Neutrophil (primary cell): ENCODE results near the gene SCRN3.
A peak's percentile ranks its signal among the peaks of the same experiment; 100 is the strongest.

Source experiments
- H3K27ac ChIP-seq: fragments of 200-600 bp; sonication (generic); 2 replicates; pipeline ENCODE4 v1.5.1; 2016; ENCODE audit warnings: mild to moderate bottlenecking, moderate library complexity
- H3K27me3 ChIP-seq: fragments of 200-600 bp; sonication (generic); 2 replicates; pipeline ENCODE4 v1.6.0; 2016; ENCODE audit warnings: mild to moderate bottlenecking
- H3K36me3 ChIP-seq: fragments of 200-600 bp; sonication (generic); 2 replicates; pipeline ENCODE4 v1.5.1; 2017
- H3K4me1 ChIP-seq, 2 experiments: fragments of 200-600 bp in 1 of 2; sonication (generic) in 1 of 2; 1 replicate in 1 of 2; 2 replicates in 1 of 2; pipeline versions ENCODE4 v1.5.1 to v1.6.1; 2013 to 2016; ENCODE audit warnings: low read depth in 1 of 2, low read length in 1 of 2, mild to moderate bottlenecking in 1 of 2, moderate library complexity in 1 of 2; ENCODE audit not compliant: control insufficient read depth in 1 of 2, insufficient read depth in 1 of 2
- H3K4me3 ChIP-seq, 2 experiments: fragments of 200-600 bp in 1 of 2; sonication (generic) in 1 of 2; 1 replicate in 1 of 2; 2 replicates in 1 of 2; pipeline ENCODE4 v1.5.1; 2013 to 2016; ENCODE audit warnings: low read depth in 1 of 2, low read length in 1 of 2, mild to moderate bottlenecking in 1 of 2, moderate library complexity in 1 of 2
- H3K9me3 ChIP-seq: fragments of 200-600 bp; sonication (generic); 2 replicates; pipeline ENCODE4 v1.5.1; 2016
- TF ChIP-seq, protein P1 (sequence below): fragments of 200-600 bp; sonication (generic); IDR thresholded peaks from 2 replicates; pipeline ENCODE4 v1.5.1; 2016; ENCODE audit warnings: antibody characterized with exemption

SCRN3 gene

DNA sequence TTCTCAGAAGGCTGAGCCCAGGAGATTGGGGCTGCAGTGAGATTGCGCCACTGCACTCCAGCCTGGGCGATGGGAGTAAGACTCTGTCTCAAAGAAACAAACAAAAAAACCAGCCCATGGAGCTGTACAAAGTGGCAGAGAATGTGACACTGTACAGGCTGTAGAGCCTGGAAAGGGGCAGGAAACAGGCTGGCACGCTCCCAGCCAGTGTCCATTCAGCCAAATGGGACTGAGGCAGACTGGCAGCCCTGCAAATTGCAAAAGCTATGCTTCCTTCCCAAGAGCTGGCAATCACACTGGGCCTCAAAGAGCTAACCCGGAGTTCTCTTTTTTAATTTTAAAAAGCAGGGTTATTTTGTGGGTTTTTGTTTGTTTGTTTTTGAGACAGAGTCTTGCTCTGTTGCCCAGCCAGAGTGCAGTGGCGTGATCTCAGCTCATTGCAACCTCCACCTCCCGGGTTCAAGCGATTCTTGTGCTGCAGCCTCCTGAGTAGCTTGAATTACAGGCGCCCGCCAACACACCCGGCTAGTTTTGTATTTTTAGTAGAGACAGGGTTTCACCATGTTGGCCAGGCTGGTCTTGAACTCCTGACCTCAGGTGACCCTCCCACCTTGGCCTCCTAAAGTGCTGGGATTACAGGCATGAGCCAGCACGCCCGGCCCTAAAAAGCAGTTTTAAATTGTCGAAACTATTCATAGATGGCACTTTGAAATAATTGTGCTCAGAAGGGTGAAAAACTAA, 42.8 kb downstream of the SCRN3 start:
- no peaks in the 10 kb centered on the region for H3K9me3 ChIP-seq
- H3K4me3 ChIP-seq, result no peak overlapping the region
- H3K36me3 ChIP-seq, result peaks cover 4% of the 10 kb centered on the region
- H3K27me3 ChIP-seq, result no peaks in the 10 kb centered on the region
- peaks cover 9 to 10% of the 10 kb centered on the region in 2 experiments for H3K4me1 ChIP-seq
- H3K27ac ChIP-seq, result peak overlapping the region; percentile 41
- TF ChIP-seq, protein P1, sequence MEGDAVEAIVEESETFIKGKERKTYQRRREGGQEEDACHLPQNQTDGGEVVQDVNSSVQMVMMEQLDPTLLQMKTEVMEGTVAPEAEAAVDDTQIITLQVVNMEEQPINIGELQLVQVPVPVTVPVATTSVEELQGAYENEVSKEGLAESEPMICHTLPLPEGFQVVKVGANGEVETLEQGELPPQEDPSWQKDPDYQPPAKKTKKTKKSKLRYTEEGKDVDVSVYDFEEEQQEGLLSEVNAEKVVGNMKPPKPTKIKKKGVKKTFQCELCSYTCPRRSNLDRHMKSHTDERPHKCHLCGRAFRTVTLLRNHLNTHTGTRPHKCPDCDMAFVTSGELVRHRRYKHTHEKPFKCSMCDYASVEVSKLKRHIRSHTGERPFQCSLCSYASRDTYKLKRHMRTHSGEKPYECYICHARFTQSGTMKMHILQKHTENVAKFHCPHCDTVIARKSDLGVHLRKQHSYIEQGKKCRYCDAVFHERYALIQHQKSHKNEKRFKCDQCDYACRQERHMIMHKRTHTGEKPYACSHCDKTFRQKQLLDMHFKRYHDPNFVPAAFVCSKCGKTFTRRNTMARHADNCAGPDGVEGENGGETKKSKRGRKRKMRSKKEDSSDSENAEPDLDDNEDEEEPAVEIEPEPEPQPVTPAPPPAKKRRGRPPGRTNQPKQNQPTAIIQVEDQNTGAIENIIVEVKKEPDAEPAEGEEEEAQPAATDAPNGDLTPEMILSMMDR, result no peak

DNA sequence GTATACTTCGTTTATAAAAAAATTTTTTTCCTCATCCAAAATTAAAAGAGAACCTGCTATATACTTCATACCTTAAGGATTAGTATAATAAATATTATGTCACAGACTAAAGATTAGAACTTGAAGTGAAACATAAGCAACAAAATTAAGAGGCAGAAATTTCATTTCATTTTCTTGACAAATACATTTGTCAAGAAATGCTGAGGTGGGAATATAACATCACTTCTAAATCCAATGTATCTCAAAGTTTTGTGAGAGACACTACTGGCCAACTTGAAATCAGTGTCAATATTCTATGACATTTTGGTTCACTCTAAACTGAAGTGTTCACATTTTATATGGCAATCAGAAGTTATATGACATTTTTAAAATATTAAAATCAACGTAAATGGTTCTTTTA, 43.8 kb downstream of the SCRN3 start:
- no peaks in the 10 kb centered on the region for H3K27me3 ChIP-seq
- no peak overlapping the region for H3K4me3 ChIP-seq
- peaks cover 9 to 10% of the 10 kb centered on the region in 2 experiments for H3K4me1 ChIP-seq
- no peak overlapping the region for H3K27ac ChIP-seq
- H3K9me3 ChIP-seq, result no peaks in the 10 kb centered on the region
- TF ChIP-seq, protein P1, result no peak
- H3K36me3 ChIP-seq, result peaks cover 4% of the 10 kb centered on the region

DNA sequence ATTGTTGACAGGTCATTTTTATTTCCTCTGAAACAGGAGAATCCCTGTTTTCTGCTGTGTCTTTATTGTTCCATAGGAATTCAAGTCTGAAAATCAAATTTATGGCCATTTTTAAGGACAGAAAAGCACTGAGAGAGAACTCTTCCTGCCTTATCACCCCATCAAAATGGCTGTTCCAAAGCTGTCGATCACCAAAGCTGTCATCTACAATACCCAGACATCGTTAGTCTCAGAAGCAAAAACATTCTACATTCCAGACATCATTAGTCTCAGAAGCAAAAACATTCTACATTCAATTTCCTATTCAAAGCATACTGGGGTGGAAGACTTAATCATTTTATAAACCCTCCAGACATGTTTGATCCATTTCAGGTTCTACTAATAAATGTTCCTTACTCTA, 44.4 kb downstream of the SCRN3 start:
- H3K27ac ChIP-seq, result no peak overlapping the region

DNA sequence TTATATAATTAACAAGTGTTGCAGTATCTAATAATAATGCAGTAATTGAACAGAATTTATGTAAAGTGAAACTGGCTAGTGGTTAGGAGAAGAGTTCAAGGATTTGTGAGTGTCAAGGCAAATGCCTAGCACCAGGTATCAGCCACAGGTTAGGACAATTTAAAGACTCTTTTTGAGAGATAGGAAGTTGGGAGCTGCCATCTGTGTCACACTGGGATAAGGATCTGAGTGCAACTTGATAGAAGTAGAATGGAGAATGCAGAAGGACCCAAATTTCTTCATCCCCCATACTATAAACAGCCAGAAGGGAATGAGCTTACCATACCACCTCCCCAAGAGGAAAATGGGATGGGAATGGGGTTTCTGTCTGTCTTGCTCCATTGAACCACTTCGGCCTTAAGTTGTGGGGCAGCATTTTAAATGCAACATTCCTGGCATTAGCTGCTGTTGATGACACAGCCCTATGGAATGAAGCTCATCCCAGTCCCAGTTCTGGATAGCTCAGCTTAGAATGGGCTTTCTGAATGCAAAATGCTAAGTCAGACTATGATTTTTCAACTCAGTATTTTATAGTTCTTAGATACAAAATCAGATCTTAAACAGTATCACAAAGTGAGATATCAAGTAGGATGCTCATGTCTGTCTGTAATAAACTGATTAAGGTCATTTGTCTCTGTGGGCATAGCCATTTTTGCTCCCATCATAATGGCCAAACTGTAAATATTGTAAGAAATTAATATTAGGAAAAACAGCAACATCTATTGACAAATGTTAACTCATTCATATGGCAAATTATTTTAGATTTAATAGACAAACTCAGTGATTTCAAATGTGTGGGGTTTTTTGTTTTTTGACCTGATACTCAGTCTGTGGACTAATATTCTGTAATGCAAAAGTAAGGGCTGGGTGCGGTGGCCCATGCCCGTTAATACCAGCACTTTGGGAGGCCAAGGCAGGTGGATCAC, 47.3 kb downstream of the SCRN3 start:
- H3K27me3 ChIP-seq, result no peaks in the 10 kb centered on the region
- H3K36me3 ChIP-seq, result peaks cover 8% of the 10 kb centered on the region
- no peak overlapping the region for H3K4me3 ChIP-seq
- H3K27ac ChIP-seq, result no peak overlapping the region
- no peaks in the 10 kb centered on the region for H3K9me3 ChIP-seq
- H3K4me1 ChIP-seq, result peaks cover 9 to 10% of the 10 kb centered on the region in 2 experiments
- TF ChIP-seq, protein P1, result no peak

More for the DNA sequence above, 44.4 kb downstream of the SCRN3 start:
- Histone ChIP-seq H3K27me3 (no peaks in the 10 kb centered on the region), H3K9me3 (no peaks in the 10 kb centered on the region), H3K36me3 (peaks cover 8% of the 10 kb centered on the region), H3K4me3 (no peak overlapping the region), H3K4me1 (peaks cover 9 to 10% of the 10 kb centered on the region in 2 experiments)
- TF ChIP-seq, protein P1, result no peak

DNA sequence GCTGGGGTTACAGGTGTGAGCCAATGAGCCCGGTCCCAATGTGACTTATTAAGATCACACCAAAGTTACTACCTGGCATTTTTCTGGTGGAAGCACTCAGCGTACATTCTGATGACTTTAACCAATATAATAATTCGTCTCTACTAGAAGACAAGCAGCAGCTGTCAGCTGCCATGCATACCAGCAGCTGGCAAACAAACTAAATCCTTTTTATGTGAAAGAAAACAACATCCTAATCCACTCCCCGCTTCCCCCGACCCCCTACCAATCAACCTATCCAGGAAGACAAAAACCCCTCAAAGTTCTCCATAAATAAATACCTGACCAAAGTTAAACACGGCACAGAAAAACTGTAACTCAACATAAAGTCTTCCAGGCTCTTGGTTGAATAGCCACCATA, 49.2 kb downstream of the SCRN3 start:
- Histone ChIP-seq H3K9me3 (no peaks in the 10 kb centered on the region), H3K36me3 (peaks cover 8% of the 10 kb centered on the region), H3K4me3 (no peak overlapping the region), H3K27me3 (no peaks in the 10 kb centered on the region), H3K27ac (no peak overlapping the region), H3K4me1 (no peaks in the 10 kb centered on the region)
- TF ChIP-seq, protein P1, result no peak
